Thyroid gland (tissue), 4 donors: ENCODE data around the gene MOB3A. TPM values are rescaled to one million over a fixed set of nuclear protein-coding genes. Genes with fewer than 3 reads are reported as not detected.

ENCODE experiments used
- DNase-seq, 2 donors: peaks; one replicate each; pipeline ENCODE4 v3.0.0-alpha.2; 2019
- H3K27ac ChIP-seq, 3 donors: fragments of 200-600 bp; sonication (generic); 1 replicate in 2 of 3; 2 replicates in 1 of 3; pipeline ENCODE4 v1.5.1; 2016 to 2019; ENCODE audit warnings: mild to moderate bottlenecking in 1 of 3, moderate library complexity in 1 of 3
- H3K27me3 ChIP-seq: fragments of 200-600 bp; sonication (generic); one replicate; pipeline ENCODE4 v1.5.1; 2019
- H3K36me3 ChIP-seq, 2 donors: fragments of 200-600 bp; sonication (generic); one replicate each; pipeline ENCODE4 v1.5.1; 2016 to 2019
- H3K4me1 ChIP-seq, 2 donors: fragments of 200-600 bp; sonication (generic); one replicate each; pipeline ENCODE4 v1.5.1; 2017 to 2019
- H3K4me3 ChIP-seq, 3 donors: fragments of 200-600 bp; sonication (generic); replicated peaks in 1 of 3; 1 replicate in 2 of 3; 2 replicates in 1 of 3; pipeline ENCODE4 v1.5.1; 2016; ENCODE audit warnings: mild to moderate bottlenecking in 1 of 3
- H3K9me3 ChIP-seq: fragments of 200-600 bp; sonication (generic); one replicate; pipeline ENCODE4 v1.5.1; 2017
- CTCF ChIP-seq, 6 experiments: fragments of 200-600 bp in 3 of 6; fragments of 450-650 bp in 3 of 6; sonication (generic) in 3 of 6; IDR thresholded peaks; one replicate each; pipeline ENCODE4 v1.5.1; 2016 to 2019; ENCODE audit warnings: antibody characterized with exemption in 6 of 6, mild to moderate bottlenecking in 2 of 6, inconsistent platforms in 1 of 6, moderate library complexity in 1 of 6
- POLR2A ChIP-seq, 2 donors: fragments of 450-650 bp; IDR thresholded peaks; one replicate each; pipeline ENCODE4 v1.6.1; 2017; ENCODE audit warnings: antibody characterized with exemption in 2 of 2, mild to moderate bottlenecking in 2 of 2, moderate library complexity in 1 of 2
- WGBS, 2 donors: methylation state at CpG; one replicate each; pipeline ENCODE4 v1.1.5; 2017; 5-methylcytosine and 5-hydroxymethylcytosine counted together
- intact Hi-C: fragments of 100-400 bp; cut with DNase I; formaldehyde crosslinking; loops from one replicate; pipeline ENCODE4 v1.15.1; 2023
- total RNA-seq, 4 donors: library from RNA; depleted of rRNA; stranded (reverse); fragments of >200 nt; gene quantifications; one replicate each; pipeline ENCODE4 v1.2.3, GENCODE V29; 2016

MOB3A gene
- total RNA-seq, 4 donors from 2014 or later = 18.5 to 40.4 (median 26.6) TPM

DNA sequence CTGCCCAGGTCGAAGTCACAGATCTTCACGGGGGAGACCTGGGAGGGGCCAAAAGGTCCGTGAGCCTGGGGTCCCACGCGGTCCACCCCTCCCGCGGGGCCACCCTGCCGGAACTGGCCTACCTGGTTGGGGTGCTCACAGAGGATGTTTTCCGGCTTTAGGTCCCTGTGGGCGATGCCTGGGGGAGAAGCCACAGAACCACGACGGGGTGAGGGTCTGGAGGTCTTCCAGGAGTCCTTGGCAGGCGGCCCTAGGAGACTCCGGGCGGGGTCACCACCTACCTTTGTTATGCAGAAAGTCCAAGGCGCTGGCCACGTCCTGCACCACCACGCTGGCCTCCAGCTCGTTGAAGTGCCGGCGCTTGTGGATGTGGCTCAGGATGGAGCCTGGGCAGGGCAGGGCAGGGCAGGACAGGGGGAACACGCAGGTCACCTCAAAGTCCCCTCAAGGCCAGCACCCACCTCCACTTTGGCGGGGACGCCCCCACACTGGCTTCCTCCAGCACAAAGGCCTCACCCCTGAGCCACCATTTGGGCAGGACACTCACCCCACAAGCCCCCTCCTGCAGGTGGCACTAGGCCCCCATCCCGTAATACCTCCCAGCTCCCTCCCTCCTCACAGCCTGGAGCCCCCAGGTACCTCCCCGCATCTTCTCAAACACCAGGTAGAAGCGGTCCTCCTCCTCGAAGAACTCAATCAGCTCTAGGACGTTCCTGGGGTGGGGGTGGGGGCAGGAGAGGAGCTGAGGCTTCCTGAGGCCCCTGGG, 53.5 kb downstream of the MOB3A start:
- Histone ChIP-seq H3K4me3 (peak overlapping the region in 1 of 3 donors; percentile 19), H3K36me3 (peaks cover 67 to 70% of the 10 kb centered on the region in 2 donors), H3K4me1 (peaks cover 56 to 79% of the 10 kb centered on the region in 2 donors), H3K27me3 (no peaks in the 10 kb centered on the region), H3K9me3 (no peaks in the 10 kb centered on the region), H3K27ac (peak overlapping the region; percentile 75 to 100 (median 85))
- peak; percentile 51 to 63 for DNase-seq
- 54 to 83% methylated on average over 6 to 8 of the region's 29 CpGs for whole genome bisulfite sequencing, 2 donors
- intact Hi-C loops = no loop called here
- TF ChIP-seq POLR2A (IDR thresholded peaks at IDR 0.05) = no peak
- TF ChIP-seq CTCF (IDR thresholded peaks at IDR 0.05) = no peak

DNA sequence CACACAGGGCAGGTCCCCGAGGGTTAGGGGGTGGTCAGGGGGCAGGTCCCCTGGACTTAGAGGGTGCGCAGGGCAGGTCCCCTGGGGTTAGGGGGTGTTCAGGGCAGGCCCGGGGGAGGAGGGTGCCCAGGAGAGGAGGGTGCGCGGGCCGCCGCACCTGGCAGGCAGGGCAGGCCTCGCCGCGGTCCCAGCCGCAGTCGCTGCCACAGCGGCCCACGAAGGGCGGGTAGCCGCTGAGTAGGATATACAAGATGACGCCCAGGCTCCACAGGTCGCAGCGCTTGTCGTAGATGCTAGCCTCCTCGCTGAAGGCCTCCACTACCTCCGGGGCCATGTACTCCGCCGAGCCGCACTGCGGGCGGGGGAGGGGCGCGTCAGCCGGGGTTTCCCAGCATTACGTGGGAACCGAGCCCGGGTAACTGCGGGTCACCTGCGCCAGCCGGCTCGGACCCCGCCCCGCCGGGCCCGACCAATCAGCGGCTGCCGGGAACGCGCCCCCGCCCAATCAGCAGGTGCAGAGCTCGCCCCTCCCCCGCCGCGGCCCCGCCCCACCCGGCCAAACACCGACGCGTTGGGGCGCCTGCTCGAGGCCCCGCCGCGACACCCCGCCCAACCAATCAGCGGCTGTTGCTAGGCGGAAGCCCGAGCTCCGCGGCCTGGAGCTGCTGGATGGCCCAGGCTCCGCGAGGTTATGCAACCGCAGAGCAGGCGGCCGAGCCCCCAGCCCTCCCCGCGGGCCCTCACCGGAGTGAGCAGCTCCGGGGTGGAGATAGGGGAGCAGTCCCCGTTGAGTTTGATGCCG, 54.2 kb downstream of the MOB3A start:
- intact Hi-C loops = no loop called here
- H3K36me3 ChIP-seq = peaks cover 66 to 70% of the 10 kb centered on the region in 2 donors
- peak overlapping the region; percentile 77 to 100 (median 85) for H3K27ac ChIP-seq
- DNase-seq = peak; percentile 96
- peak overlapping the region in 1 of 3 donors; percentile 19 for H3K4me3 ChIP-seq
- H3K9me3 ChIP-seq = no peaks in the 10 kb centered on the region
- TF ChIP-seq POLR2A (IDR thresholded peaks at IDR 0.05) = no peak
- no peak for TF ChIP-seq CTCF (IDR thresholded peaks at IDR 0.05)
- H3K4me1 ChIP-seq = peaks cover 51 to 77% of the 10 kb centered on the region in 2 donors
- H3K27me3 ChIP-seq = no peaks in the 10 kb centered on the region
- 61 to 62% methylated on average over 5 to 16 of the region's 77 CpGs for WGBS, 2 donors

DNA sequence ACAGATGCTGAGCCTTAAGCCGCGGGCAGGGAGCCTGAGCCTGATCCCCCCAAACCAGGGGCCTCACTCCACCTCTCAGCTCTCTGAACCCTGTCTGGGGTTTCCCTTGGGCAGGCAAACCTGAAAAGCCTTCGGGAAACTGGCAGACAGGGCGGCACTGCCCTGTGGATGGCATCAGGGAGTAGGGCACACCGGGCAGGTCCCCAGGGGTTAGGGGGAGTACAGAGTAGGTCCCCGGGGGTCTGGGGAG, 54.8 kb downstream of the MOB3A start:
- peaks cover 51 to 72% of the 10 kb centered on the region in 2 donors for H3K4me1 ChIP-seq
- DNase-seq = no peak

GRCh38 chr19:2040647-2041432, 55.3 kb downstream of the MOB3A start:
- Histone ChIP-seq H3K27me3 (no peaks in the 10 kb centered on the region), H3K27ac (peak overlapping the region; percentile 77 to 97 (median 85)), H3K36me3 (peaks cover 55 to 62% of the 10 kb centered on the region in 2 donors), H3K4me3 (no peak overlapping the region), H3K9me3 (no peaks in the 10 kb centered on the region), H3K4me1 (peaks cover 49 to 67% of the 10 kb centered on the region in 2 donors)
- TF ChIP-seq CTCF (IDR thresholded peaks at IDR 0.05) (no peak), POLR2A (IDR thresholded peaks at IDR 0.05) (no peak)
- intact Hi-C loops = no loop called here
- 38 to 81% methylated on average over 5 to 14 of the region's 28 CpGs for WGBS, 2 donors
- peak; percentile 64 to 68 for DNase-seq

More for the DNA sequence above, 54.8 kb downstream of the MOB3A start:
- Histone ChIP-seq H3K36me3 (peaks cover 60 to 67% of the 10 kb centered on the region in 2 donors), H3K27ac (peak overlapping the region; percentile 77 to 97 (median 85)), H3K4me3 (no peak overlapping the region), H3K27me3 (no peaks in the 10 kb centered on the region), H3K9me3 (no peaks in the 10 kb centered on the region)
- no peak for TF ChIP-seq CTCF (IDR thresholded peaks at IDR 0.05)
- no peak for TF ChIP-seq POLR2A (IDR thresholded peaks at IDR 0.05)
- intact Hi-C loops = no loop called here
- WGBS, 2 donors = 60% methylated on average over 1 of the region's 6 CpGs; no CpG with 5 or more reads in 1 of the 2 donors
